Measurements from ENCODE around the gene SCRT2. TPM values are rescaled to one million over a fixed set of nuclear protein-coding genes. Genes with fewer than 3 reads are reported as not detected.

Gene SCRT2
- total and polyA plus RNA-seq, 9 of the 15 experiments (the other 6 are each of a cell fraction or from before 2014, with no cell fraction given) = 0.04 to 0.75 (median 0.13) TPM; not detected in 2

- no peak for TF ChIP-seq GATAD2A (IDR thresholded peaks at IDR 0.05)
- no peak for TF ChIP-seq TAL1 (IDR thresholded peaks at IDR 0.05)
- TF ChIP-seq TEAD1 (CRISPR knock-in tag; IDR thresholded peaks at IDR 0.05) = 0 out of 4 replicates have a peak, but pooled peaks of 1 of the 2 experiments have one; percentile 33
- TF ChIP-seq EHMT2 (IDR thresholded peaks at IDR 0.05) = peak; percentile 75; the same call in 1 of the 2 replicates
- no peak for TF ChIP-seq MYNN (IDR thresholded peaks at IDR 0.05)
- TF ChIP-seq MYNN (CRISPR knock-in tag; IDR thresholded peaks at IDR 0.05) = no peak
- TF ChIP-seq ZNF830 (CRISPR knock-in tag; IDR thresholded peaks at IDR 0.05) = no peak
- TF ChIP-seq SMARCE1 (IDR thresholded peaks at IDR 0.05) = peak; percentile 63; the same call in 1 of the 2 replicates
- peak; percentile 58; the same call in 1 of the 2 replicates for TF ChIP-seq MAFF (IDR thresholded peaks at IDR 0.05; ENCODE audit: low read length)
- peak; percentile 88 for TF ChIP-seq MEIS2 (IDR thresholded peaks at IDR 0.05; ENCODE audit: partially characterized antibody)
- TF ChIP-seq TCF3 (CRISPR knock-in tag; IDR thresholded peaks at IDR 0.05) = 0 out of 2 replicates have a peak, but pooled peaks have one; percentile 15
- TF ChIP-seq RCOR1 (IDR thresholded peaks at IDR 0.05; ENCODE audit: borderline replicate concordance in 1 of 2, low read depth in 2 of 2, low read length in 2 of 2) = peak in 1 of 2 experiments; percentile 13; a peak in 1 of 4 replicates
- 0 out of 2 replicates have a peak, but pooled peaks have one; percentile 35 for TF ChIP-seq SMARCA4 (IDR thresholded peaks at IDR 0.05)
- no peak for TF ChIP-seq BRD4 (IDR thresholded peaks at IDR 0.05)
- peak; percentile 9 for TF ChIP-seq CBFA2T2 (conservative IDR thresholded peaks at IDR 0.05)
- no peak for TF ChIP-seq ZNF175 (CRISPR knock-in tag; IDR thresholded peaks at IDR 0.05; ENCODE audit: low read depth)
- TF ChIP-seq BHLHE40 (IDR thresholded peaks at IDR 0.05; ENCODE audit: low read length) = no peak
These were observed 50.2 kb downstream of the SCRT2 start (continued) for GRCh38 chr20:625360-625932.

Data from K562 (cell line).